Right cardiac atrium (tissue), 5 donors: ENCODE measurements around the gene TMC6. TPM values are rescaled to one million over a fixed set of nuclear protein-coding genes. Genes with fewer than 3 reads are reported as not detected.
A peak's percentile ranks its signal among the peaks of the same experiment; 100 is the strongest.

ENCODE experiments used
- ATAC-seq, 2 donors: fragments of 200-7000 bp; cut with Tn5 transposase; one replicate each; pipeline versions ENCODE4 v1.8.0 to v1.9.1; 2020; ENCODE audit warnings: moderate library complexity in 2 of 2, mild to moderate bottlenecking in 1 of 2
- DNase-seq, 3 donors: peaks; one replicate each; pipeline ENCODE4 v3.0.0-alpha.2; 2020
- H3K27ac ChIP-seq: one replicate; pipeline ENCODE4 v1.5.1; 2013; ENCODE audit warnings: mild to moderate bottlenecking, low read length, control low read depth, moderate library complexity
- H3K27me3 ChIP-seq: one replicate; pipeline ENCODE4 v1.6.1; 2013; ENCODE audit not compliant: control insufficient read depth, insufficient read depth
- H3K4me1 ChIP-seq: one replicate; pipeline ENCODE4 v1.6.1; 2013; ENCODE audit warnings: low read length; ENCODE audit not compliant: control insufficient read depth, insufficient read depth
- H3K4me3 ChIP-seq: one replicate; pipeline ENCODE4 v1.5.1; 2013; ENCODE audit warnings: low read length, control low read depth
- H3K9me3 ChIP-seq: one replicate; pipeline ENCODE4 v1.6.1; 2013; ENCODE audit warnings: low read length; ENCODE audit not compliant: control insufficient read depth
- WGBS: extraction: QIAGEN DNeasy Blood & Tissue Kit; methylation state at CpG from one replicate; pipeline ENCODE4 v1.1.7; 2013; 5-methylcytosine and 5-hydroxymethylcytosine counted together
- intact Hi-C, 4 donors: fragments of 100-400 bp; cut with DNase I; formaldehyde crosslinking; loops; one replicate each; pipeline versions ENCODE4 v1.11.0 to v1.14.0; 2022 to 2023
- polyA plus RNA-seq: library from polyadenylated mRNA; stranded (reverse); fragments of 200-250 nt; gene quantifications from one replicate; pipeline ENCODE4 v1.2.3, GENCODE V29; 2013
- total RNA-seq, 4 donors: library from RNA; stranded (reverse); fragmentation: NEBNext Ultra II Directional; extraction: Animal tissue kit (Norgen Biotek cat#: 25700); gene quantifications; one replicate each; pipeline ENCODE4 v1.2.1, GENCODE V29; 2021
- donor health status: healthy with polysubstance abuse.
- donor health status: DM: no; HTN: yes; CAD: no.
- donor health status: DM: no; HTN: no; CAD: no.
- donor health status: DM: no; HTN: yes; CAD: no; lungs with severe emphysema.
- donor health status: DM: yes; HTN: yes; CAD: no.

TMC6 gene
- total and polyA plus RNA-seq, 5 donors: 21.2 to 45.4 (median 37.9) TPM

GRCh38 chr17:78112518-78113471, 15.8 kb downstream of the TMC6 start:
- H3K4me1 ChIP-seq: no peaks in the 10 kb centered on the region
- peak; percentile 61 to 80 for ATAC-seq

GRCh38 chr17:78111727-78112517, 16.6 kb downstream of the TMC6 start:
- intact Hi-C loops: loop anchor here in 3 of 4 donors (5.0 to 10.0 kb wide), 4 partner anchors 60 to 140 kb away; no protein-coding TSS in a partner anchor
- peak in 1 of 3 donors; percentile 63 for DNase-seq
- ATAC-seq: peak; percentile 3 to 5
- WGBS: 87% methylated on average over 28 of the region's 28 CpGs
- no peak overlapping the region for H3K4me3 ChIP-seq
- H3K4me1 ChIP-seq: no peaks in the 10 kb centered on the region
- H3K9me3 ChIP-seq: no peaks in the 10 kb centered on the region
- no peak overlapping the region for H3K27ac ChIP-seq
- H3K27me3 ChIP-seq: no peaks in the 10 kb centered on the region

More at GRCh38 chr17:78112518-78113471, 15.8 kb downstream of the TMC6 start:
- Histone ChIP-seq H3K27ac (no peak overlapping the region), H3K27me3 (no peaks in the 10 kb centered on the region), H3K9me3 (no peaks in the 10 kb centered on the region), H3K4me3 (no peak overlapping the region)
- DNase-seq: peak; percentile 80 to 92 (median 92)
- WGBS: 54% methylated on average over 33 of the region's 33 CpGs
- intact Hi-C loops: loop anchor here in 3 of 4 donors (5.0 to 10.0 kb wide), 4 partner anchors 60 to 140 kb away; no protein-coding TSS in a partner anchor

- Histone ChIP-seq H3K27me3 (no peaks in the 10 kb centered on the region), H3K9me3 (no peaks in the 10 kb centered on the region), H3K27ac (no peak overlapping the region), H3K4me3 (no peak overlapping the region), H3K4me1 (no peaks in the 10 kb centered on the region)
- DNase-seq: peak in 2 of 3 donors; percentile 39 to 57
- WGBS: 68% methylated on average over 19 of the region's 19 CpGs
- intact Hi-C loops: loop anchor here in 3 of 4 donors (5.0 to 10.0 kb wide), 4 partner anchors 61 to 141 kb away; no protein-coding TSS in a partner anchor
- ATAC-seq: no peak
Measured at GRCh38 chr17:78111016-78111726, 17.4 kb downstream of the TMC6 start.

- Histone ChIP-seq H3K27ac (no peak overlapping the region), H3K9me3 (no peaks in the 10 kb centered on the region), H3K4me3 (no peak overlapping the region), H3K27me3 (no peaks in the 10 kb centered on the region), H3K4me1 (no peaks in the 10 kb centered on the region)
- intact Hi-C loops: loop anchor here in 3 of 4 donors (5.0 to 10.0 kb wide), 4 partner anchors 62 to 142 kb away; no protein-coding TSS in a partner anchor
- WGBS: 77% methylated on average over 22 of the region's 22 CpGs
- DNase-seq: peak in 2 of 3 donors; percentile 48 to 57
- ATAC-seq: no peak
Measured at GRCh38 chr17:78110363-78111015, 18.1 kb downstream of the TMC6 start.

GRCh38 chr17:78109489-78109761, 19.1 kb downstream of the TMC6 start:
- 81% methylated on average over 9 of the region's 9 CpGs for WGBS
- Histone ChIP-seq H3K4me1 (no peaks in the 10 kb centered on the region), H3K27ac (no peak overlapping the region), H3K9me3 (no peaks in the 10 kb centered on the region), H3K4me3 (no peak overlapping the region), H3K27me3 (no peaks in the 10 kb centered on the region)
- ATAC-seq: no peak
- intact Hi-C loops: loop anchor here in 1 of 4 donors (5.0 kb wide), 1 partner anchor 73 kb away; no protein-coding TSS in a partner anchor
- DNase-seq: no peak

- no peaks in the 10 kb centered on the region for H3K27me3 ChIP-seq
- intact Hi-C loops: loop anchor here in 1 of 4 donors (5.0 kb wide), 1 partner anchor 73 kb away; no protein-coding TSS in a partner anchor
- H3K9me3 ChIP-seq: no peaks in the 10 kb centered on the region
- ATAC-seq (no peak), DNase-seq (peak in 2 of 3 donors; percentile 55 to 60)
- no peak overlapping the region for H3K27ac ChIP-seq
- 71% methylated on average over 18 of the region's 18 CpGs for WGBS
- H3K4me1 ChIP-seq: no peaks in the 10 kb centered on the region
- no peak overlapping the region for H3K4me3 ChIP-seq
Measured at GRCh38 chr17:78108726-78109488, 19.6 kb downstream of the TMC6 start.

- intact Hi-C loops: loop anchor here in 1 of 4 donors (5.0 kb wide), 1 partner anchor 74 kb away; no protein-coding TSS in a partner anchor
- ATAC-seq (no peak), DNase-seq (peak in 2 of 3 donors; percentile 44 to 56)
- H3K9me3 ChIP-seq: no peaks in the 10 kb centered on the region
- no peaks in the 10 kb centered on the region for H3K4me1 ChIP-seq
- H3K4me3 ChIP-seq: no peak overlapping the region
- 92% methylated on average over 21 of the region's 21 CpGs for WGBS
- no peak overlapping the region for H3K27ac ChIP-seq
- no peaks in the 10 kb centered on the region for H3K27me3 ChIP-seq
Measured at GRCh38 chr17:78107976-78108725, 20.4 kb downstream of the TMC6 start.

GRCh38 chr17:78107457-78107856, 21.1 kb downstream of the TMC6 start:
- no peaks in the 10 kb centered on the region for H3K9me3 ChIP-seq
- peak in 1 of 3 donors; percentile 20 for DNase-seq
- H3K4me3 ChIP-seq: no peak overlapping the region
- no peaks in the 10 kb centered on the region for H3K27me3 ChIP-seq
- H3K27ac ChIP-seq: no peak overlapping the region
- no peaks in the 10 kb centered on the region for H3K4me1 ChIP-seq
- 73% methylated on average over 10 of the region's 10 CpGs for WGBS
- intact Hi-C loops: loop anchor here in 1 of 4 donors (5.0 kb wide), 1 partner anchor 75 kb away; no protein-coding TSS in a partner anchor
- no peak for ATAC-seq

GRCh38 chr17:78106211-78106610, 22.3 kb downstream of the TMC6 start:
- Histone ChIP-seq H3K9me3 (no peaks in the 10 kb centered on the region), H3K27ac (no peak overlapping the region), H3K27me3 (no peaks in the 10 kb centered on the region), H3K4me1 (no peaks in the 10 kb centered on the region), H3K4me3 (no peak overlapping the region)
- 83% methylated on average over 15 of the region's 15 CpGs for WGBS
- ATAC-seq (no peak), DNase-seq (no peak)
- intact Hi-C loops: loop anchor here in 1 of 4 donors (5.0 kb wide), 1 partner anchor 76 kb away; no protein-coding TSS in a partner anchor
